HCT116 (cell line): ENCODE results near the gene GALR2. TPM values are rescaled to one million over a fixed set of nuclear protein-coding genes. Genes with fewer than 3 reads are reported as not detected.

Experiments used
- ATAC-seq: fragments of 200-7000 bp; cut with Tn5 transposase; 2 replicates; pipeline ENCODE4 v1.9.1; 2020; ENCODE audit warnings: mild to moderate bottlenecking, moderate library complexity
- BruUV-seq: library from RNA; stranded (reverse); fragments of 400-500 nt; replicated peaks from 2 replicates; lab custom pipeline; 2021; lab: Mats Ljungman, UMichigan
- CTCF ChIA-PET: fragments of 300-600 bp; sonication (Branson Sonifier 250); formaldehyde crosslinking; loops from one replicate; lab custom pipeline; 2021; ENCODE audit warnings: antibody characterized with exemption; lab: Charles Lee
- POLR2A ChIA-PET: fragments of 300-600, 350-600 bp; sonication (Branson Sonifier 250); formaldehyde crosslinking; loops from one replicate; lab custom pipeline; 2021; ENCODE audit warnings: antibody characterized with exemption; lab: Charles Lee
- RAD21 ChIA-PET, 2 experiments: fragments of 300-600 bp; sonication (Branson Sonifier 250); formaldehyde crosslinking; loops; one replicate each; lab custom pipeline; 2023; ENCODE audit warnings: low total read pairs in 2 of 2; ENCODE audit not compliant: uncharacterized antibody in 2 of 2, unreplicated experiment in 2 of 2, low non-redundant PET in 1 of 2; lab: Charles Lee
- DNase-seq: peaks from one replicate; pipeline ENCODE4 v3.0.0-alpha.2; 2010; ENCODE audit warnings: low read depth, low spot score
- H2AFZ ChIP-seq: fragments of 200-600 bp; shearing (Covaris generic), sonication (generic); 2 replicates; pipeline ENCODE4 v1.6.1; 2017; ENCODE audit warnings: low read depth, mixed run types, mixed read lengths, antibody characterized with exemption, low read length; ENCODE audit not compliant: poor library complexity, severe bottlenecking
- H3K27ac ChIP-seq: 2 replicates; pipeline ENCODE4 v1.5.1; 2012; ENCODE audit warnings: low read depth, low read length
- H3K27me3 ChIP-seq: fragments of 200-600 bp; sonication (generic); 2 replicates; pipeline ENCODE4 v1.6.1; 2016; ENCODE audit warnings: mixed run types, low read length, mixed read lengths; ENCODE audit not compliant: insufficient read depth
- H3K36me3 ChIP-seq, 2 experiments: fragments of 200-500 bp in 1 of 2; fragments of 200-600 bp in 1 of 2; sonication (Bioruptor generic) in 1 of 2; sonication (generic) in 1 of 2; 2 replicates each; pipeline versions ENCODE4 v1.5.1 to v1.6.1; 2014 to 2016; ENCODE audit warnings: low read length in 2 of 2, inconsistent platforms in 1 of 2, mixed read lengths in 1 of 2, mixed run types in 1 of 2; ENCODE audit not compliant: insufficient read depth in 2 of 2, control insufficient read depth in 1 of 2
- H3K4me1 ChIP-seq, 2 experiments: fragments of 200-600 bp in 1 of 2; sonication (generic) in 1 of 2; 2 replicates each; pipeline versions ENCODE4 v1.5.1 to v1.6.1; 2012 to 2017; ENCODE audit warnings: low read length in 2 of 2, inconsistent platforms in 1 of 2, mild to moderate bottlenecking in 1 of 2, mixed read lengths in 1 of 2, mixed run types in 1 of 2, moderate library complexity in 1 of 2; ENCODE audit not compliant: insufficient read depth in 2 of 2, control insufficient read depth in 1 of 2
- H3K4me2 ChIP-seq: fragments of 200-600 bp; sonication (generic); 2 replicates; pipeline ENCODE4 v1.6.1; 2017; ENCODE audit warnings: mixed run types, low read length, mixed read lengths
- H3K4me3 ChIP-seq, 2 experiments: fragments of 200-600 bp in 1 of 2; sonication (generic) in 1 of 2; replicated peaks in 1 of 2; 2 replicates each; pipeline ENCODE4 v1.5.1; 2011 to 2016; ENCODE audit warnings: low read length in 2 of 2, control low read depth in 1 of 2, low read depth in 1 of 2, mild to moderate bottlenecking in 1 of 2, mixed read lengths in 1 of 2, mixed run types in 1 of 2
- H3K79me2 ChIP-seq: fragments of 200-600 bp; sonication (generic); 2 replicates; pipeline ENCODE4 v1.6.1; 2017; ENCODE audit warnings: mild to moderate bottlenecking, mixed run types, low read length, moderate library complexity, mixed read lengths; ENCODE audit not compliant: insufficient read depth
- H3K9ac ChIP-seq: fragments of 200-600 bp; sonication (generic); 2 replicates; pipeline ENCODE4 v1.6.1; 2016; ENCODE audit warnings: low read length, mixed read lengths
- H3K9me2 ChIP-seq: fragments of 200-600 bp; sonication (generic), shearing (Covaris generic); 2 replicates; pipeline ENCODE4 v1.6.1; 2017; ENCODE audit warnings: mixed run types, mild to moderate bottlenecking, moderate library complexity; ENCODE audit not compliant: insufficient read depth
- H3K9me3 ChIP-seq, 2 experiments: fragments of 200-500 bp in 1 of 2; fragments of 200-600 bp in 1 of 2; sonication (Bioruptor generic) in 1 of 2; sonication (generic) in 1 of 2; 2 replicates each; pipeline ENCODE4 v1.6.1; 2014 to 2017; ENCODE audit warnings: low read length in 2 of 2, mixed read lengths in 2 of 2, inconsistent platforms in 1 of 2, low read depth in 1 of 2, mild to moderate bottlenecking in 1 of 2, mixed run types in 1 of 2, moderate library complexity in 1 of 2; ENCODE audit not compliant: control insufficient read depth in 1 of 2, insufficient read depth in 1 of 2
- H4K20me1 ChIP-seq: fragments of 200-600 bp; sonication (generic), shearing (Covaris generic); 2 replicates; pipeline ENCODE4 v1.6.1; 2017; ENCODE audit warnings: mixed run types, mild to moderate bottlenecking, moderate library complexity; ENCODE audit not compliant: insufficient read depth
- CEBPB ChIP-seq: IDR thresholded peaks from 2 replicates; pipeline ENCODE4 v1.6.1; 2012; ENCODE audit warnings: low read depth
- ELF1 ChIP-seq: IDR thresholded peaks from 2 replicates; pipeline ENCODE4 v1.6.1; 2012; ENCODE audit warnings: low read depth, borderline replicate concordance
- EZH2 ChIP-seq: fragments of 200-600 bp; sonication (generic); IDR thresholded peaks from 2 replicates; pipeline ENCODE4 v1.6.1; 2017; ENCODE audit warnings: antibody characterized with exemption, mixed run types
- EZH2phosphoT487 ChIP-seq: fragments of 200-600 bp; IDR thresholded peaks from 2 replicates; pipeline ENCODE4 v1.6.1; 2018; ENCODE audit warnings: antibody characterized with exemption, borderline replicate concordance
- POLR2AphosphoS5 ChIP-seq: IDR thresholded peaks from 2 replicates; pipeline ENCODE4 v1.6.1; 2011; ENCODE audit warnings: mild to moderate bottlenecking, low read depth, low read length, moderate library complexity
- YY1 ChIP-seq: IDR thresholded peaks from 2 replicates; pipeline ENCODE4 v1.6.1; 2011; ENCODE audit warnings: low read length, low read depth, moderate library complexity, mild to moderate bottlenecking; ENCODE audit not compliant: insufficient replicate concordance; ENCODE audit errors: extremely low read depth
- ZNF274 ChIP-seq: fragments of 200-500 bp; sonication (Bioruptor generic); IDR thresholded peaks from 2 replicates; pipeline ENCODE4 v1.6.1; 2014; ENCODE audit warnings: mild to moderate bottlenecking, low read depth, low read length, inconsistent platforms
- intact Hi-C: fragments of 100-400 bp; cut with micrococcal nuclease; formaldehyde crosslinking; loops from 2 replicates; pipeline ENCODE4 v1.10.0; 2022
- total RNA-seq: library from RNA; stranded (reverse); gene quantifications from one replicate; pipeline ENCODE4 v1.2.1, GENCODE V29; 2021; ENCODE audit not compliant: unreplicated experiment
- TF ChIP-seq, protein P1 (sequence below): IDR thresholded peaks from 2 replicates; pipeline ENCODE4 v1.6.1; 2012
- TF ChIP-seq, protein P2 (sequence below): IDR thresholded peaks from 2 replicates; pipeline ENCODE4 v1.6.1; 2011; ENCODE audit warnings: mild to moderate bottlenecking, low read length, moderate library complexity; ENCODE audit not compliant: insufficient replicate concordance; ENCODE audit errors: extremely low read depth
- TF ChIP-seq, protein P3 (sequence below): IDR thresholded peaks from 2 replicates; pipeline ENCODE4 v1.6.1; 2012; ENCODE audit warnings: low read depth

GALR2 gene
- total RNA-seq, 1 experiment from 2014 or later: 0.27 TPM

DNA sequence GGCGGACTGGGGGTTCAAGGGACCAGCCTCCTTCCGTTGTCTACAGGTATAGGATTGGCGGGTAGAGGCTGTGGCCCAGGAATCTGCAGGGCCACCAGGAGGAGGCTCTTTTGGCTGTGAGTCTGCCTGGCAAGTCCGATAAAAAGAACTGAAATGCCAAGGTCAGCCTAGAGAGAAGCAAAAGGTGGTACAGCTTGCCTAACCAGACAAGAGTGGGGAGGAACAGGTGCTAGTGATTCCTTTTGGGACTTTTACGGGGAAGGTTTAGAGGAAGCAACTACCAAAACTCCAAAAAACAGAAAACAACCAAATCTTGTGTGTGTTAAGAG lies 41.8 kb upstream of the GALR2 start:
- no peak overlapping the region for H3K9ac ChIP-seq
- no peaks in the 10 kb centered on the region for H4K20me1 ChIP-seq
- no peak overlapping the region for H3K4me2 ChIP-seq
- no peak for TF ChIP-seq ZNF274
- no peak for TF ChIP-seq ELF1
- TF ChIP-seq, protein P1, sequence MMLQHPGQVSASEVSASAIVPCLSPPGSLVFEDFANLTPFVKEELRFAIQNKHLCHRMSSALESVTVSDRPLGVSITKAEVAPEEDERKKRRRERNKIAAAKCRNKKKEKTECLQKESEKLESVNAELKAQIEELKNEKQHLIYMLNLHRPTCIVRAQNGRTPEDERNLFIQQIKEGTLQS: no peak
- TF ChIP-seq, protein P2, sequence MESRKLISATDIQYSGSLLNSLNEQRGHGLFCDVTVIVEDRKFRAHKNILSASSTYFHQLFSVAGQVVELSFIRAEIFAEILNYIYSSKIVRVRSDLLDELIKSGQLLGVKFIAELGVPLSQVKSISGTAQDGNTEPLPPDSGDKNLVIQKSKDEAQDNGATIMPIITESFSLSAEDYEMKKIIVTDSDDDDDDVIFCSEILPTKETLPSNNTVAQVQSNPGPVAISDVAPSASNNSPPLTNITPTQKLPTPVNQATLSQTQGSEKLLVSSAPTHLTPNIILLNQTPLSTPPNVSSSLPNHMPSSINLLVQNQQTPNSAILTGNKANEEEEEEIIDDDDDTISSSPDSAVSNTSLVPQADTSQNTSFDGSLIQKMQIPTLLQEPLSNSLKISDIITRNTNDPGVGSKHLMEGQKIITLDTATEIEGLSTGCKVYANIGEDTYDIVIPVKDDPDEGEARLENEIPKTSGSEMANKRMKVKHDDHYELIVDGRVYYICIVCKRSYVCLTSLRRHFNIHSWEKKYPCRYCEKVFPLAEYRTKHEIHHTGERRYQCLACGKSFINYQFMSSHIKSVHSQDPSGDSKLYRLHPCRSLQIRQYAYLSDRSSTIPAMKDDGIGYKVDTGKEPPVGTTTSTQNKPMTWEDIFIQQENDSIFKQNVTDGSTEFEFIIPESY: no peak
- TF ChIP-seq EZH2phosphoT487: no peak
- TF ChIP-seq CEBPB: no peak
- no peak for TF ChIP-seq YY1
- TF ChIP-seq POLR2AphosphoS5: no peak
- TF ChIP-seq, protein P3, sequence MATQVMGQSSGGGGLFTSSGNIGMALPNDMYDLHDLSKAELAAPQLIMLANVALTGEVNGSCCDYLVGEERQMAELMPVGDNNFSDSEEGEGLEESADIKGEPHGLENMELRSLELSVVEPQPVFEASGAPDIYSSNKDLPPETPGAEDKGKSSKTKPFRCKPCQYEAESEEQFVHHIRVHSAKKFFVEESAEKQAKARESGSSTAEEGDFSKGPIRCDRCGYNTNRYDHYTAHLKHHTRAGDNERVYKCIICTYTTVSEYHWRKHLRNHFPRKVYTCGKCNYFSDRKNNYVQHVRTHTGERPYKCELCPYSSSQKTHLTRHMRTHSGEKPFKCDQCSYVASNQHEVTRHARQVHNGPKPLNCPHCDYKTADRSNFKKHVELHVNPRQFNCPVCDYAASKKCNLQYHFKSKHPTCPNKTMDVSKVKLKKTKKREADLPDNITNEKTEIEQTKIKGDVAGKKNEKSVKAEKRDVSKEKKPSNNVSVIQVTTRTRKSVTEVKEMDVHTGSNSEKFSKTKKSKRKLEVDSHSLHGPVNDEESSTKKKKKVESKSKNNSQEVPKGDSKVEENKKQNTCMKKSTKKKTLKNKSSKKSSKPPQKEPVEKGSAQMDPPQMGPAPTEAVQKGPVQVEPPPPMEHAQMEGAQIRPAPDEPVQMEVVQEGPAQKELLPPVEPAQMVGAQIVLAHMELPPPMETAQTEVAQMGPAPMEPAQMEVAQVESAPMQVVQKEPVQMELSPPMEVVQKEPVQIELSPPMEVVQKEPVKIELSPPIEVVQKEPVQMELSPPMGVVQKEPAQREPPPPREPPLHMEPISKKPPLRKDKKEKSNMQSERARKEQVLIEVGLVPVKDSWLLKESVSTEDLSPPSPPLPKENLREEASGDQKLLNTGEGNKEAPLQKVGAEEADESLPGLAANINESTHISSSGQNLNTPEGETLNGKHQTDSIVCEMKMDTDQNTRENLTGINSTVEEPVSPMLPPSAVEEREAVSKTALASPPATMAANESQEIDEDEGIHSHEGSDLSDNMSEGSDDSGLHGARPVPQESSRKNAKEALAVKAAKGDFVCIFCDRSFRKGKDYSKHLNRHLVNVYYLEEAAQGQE: no peak
- TF ChIP-seq EZH2: no peak
- ChIA-PET CTCF (interaction anchor here (0.5 to 1.2 kb wide), 3 partner anchors 19 to 247 kb away, joined by 3 read pairs; no protein-coding TSS in a partner anchor), POLR2A (interaction anchor here (0.9 kb wide), 1 partner anchor 27 kb away, joined by 6 read pairs; no protein-coding TSS in a partner anchor), RAD21 (interaction anchor here in 1 of 2 experiments (0.6 kb wide), 1 partner anchor 319 kb away, joined by 7 read pairs; no protein-coding TSS in a partner anchor)
- H3K9me3 ChIP-seq: no peaks in the 10 kb centered on the region
- no peaks in the 10 kb centered on the region for H3K79me2 ChIP-seq
- H3K27me3 ChIP-seq: no peaks in the 10 kb centered on the region
- H3K4me1 ChIP-seq: peaks cover 41 to 42% of the 10 kb centered on the region in 2 experiments
- no peak for ATAC-seq
- intact Hi-C loops: no loop called here
- DNase-seq: no peak
- BruUV-seq: no TSS peak
- H3K27ac ChIP-seq: no peak overlapping the region
- no peaks in the 10 kb centered on the region for H3K36me3 ChIP-seq
- H3K9me2 ChIP-seq: no peaks in the 10 kb centered on the region
- no peak overlapping the region for H2AFZ ChIP-seq
- no peak overlapping the region for H3K4me3 ChIP-seq
